PFSK-1 (cell line): ENCODE results near the gene MPIG6B.

Experiments
- FOXP2 ChIP-seq: optimal IDR thresholded peaks from 2 replicates; pipeline ENCODE3; 2011; ENCODE audit warnings: borderline replicate concordance, control low read depth, inconsistent platforms; ENCODE audit not compliant: insufficient read depth; ENCODE audit errors: extremely low read length, extremely low read depth
- POLR2AphosphoS5 ChIP-seq: IDR thresholded peaks from 2 replicates; pipeline ENCODE4 v1.6.1; 2012; ENCODE audit warnings: low read depth, mild to moderate bottlenecking, control low read depth, low read length, moderate library complexity
- REST ChIP-seq, 2 experiments: IDR thresholded peaks; 2 replicates each; pipeline versions ENCODE4 v1.6.1 to v1.8.0; 2011 to 2012; ENCODE audit warnings: low read depth in 2 of 2, low read length in 2 of 2, control low read depth in 1 of 2, inconsistent platforms in 1 of 2, mild to moderate bottlenecking in 1 of 2, moderate library complexity in 1 of 2; ENCODE audit not compliant: insufficient read depth in 1 of 2
- SIN3A ChIP-seq: IDR thresholded peaks from 2 replicates; pipeline ENCODE4 v1.6.1; 2012; ENCODE audit warnings: mild to moderate bottlenecking, low read length, moderate library complexity, borderline replicate concordance; ENCODE audit not compliant: insufficient read depth
- TAF1 ChIP-seq: IDR thresholded peaks from 2 replicates; pipeline ENCODE4 v1.6.1; 2012; ENCODE audit warnings: low read length, control low read depth, borderline replicate concordance; ENCODE audit not compliant: insufficient read depth

- TF ChIP-seq REST (IDR thresholded peaks at IDR 0.05; ENCODE audit: insufficient read depth in 1 of 2, low read depth in 2 of 2, low read length in 2 of 2) (no peak), POLR2AphosphoS5 (no peak), FOXP2 (no peak), SIN3A (no peak), TAF1 (no peak)
Observed at GRCh38 chr6:31687321-31687720, 35.9 kb upstream of the MPIG6B start.
